Measurements from ENCODE around the gene CD36. TPM values are rescaled to one million over a fixed set of nuclear protein-coding genes. Genes with fewer than 3 reads are reported as not detected.

CD36 gene
- total RNA-seq, result under 1 TPM in 4 of 5 donors, not detected in 1; 0.32 to 0.70 (median 0.42) TPM
- total RNA-seq (2013), result 4.7 TPM
- total RNA-seq, result 0 to 52.4 (median 0.22) reads per million in 29 experiments

DNA sequence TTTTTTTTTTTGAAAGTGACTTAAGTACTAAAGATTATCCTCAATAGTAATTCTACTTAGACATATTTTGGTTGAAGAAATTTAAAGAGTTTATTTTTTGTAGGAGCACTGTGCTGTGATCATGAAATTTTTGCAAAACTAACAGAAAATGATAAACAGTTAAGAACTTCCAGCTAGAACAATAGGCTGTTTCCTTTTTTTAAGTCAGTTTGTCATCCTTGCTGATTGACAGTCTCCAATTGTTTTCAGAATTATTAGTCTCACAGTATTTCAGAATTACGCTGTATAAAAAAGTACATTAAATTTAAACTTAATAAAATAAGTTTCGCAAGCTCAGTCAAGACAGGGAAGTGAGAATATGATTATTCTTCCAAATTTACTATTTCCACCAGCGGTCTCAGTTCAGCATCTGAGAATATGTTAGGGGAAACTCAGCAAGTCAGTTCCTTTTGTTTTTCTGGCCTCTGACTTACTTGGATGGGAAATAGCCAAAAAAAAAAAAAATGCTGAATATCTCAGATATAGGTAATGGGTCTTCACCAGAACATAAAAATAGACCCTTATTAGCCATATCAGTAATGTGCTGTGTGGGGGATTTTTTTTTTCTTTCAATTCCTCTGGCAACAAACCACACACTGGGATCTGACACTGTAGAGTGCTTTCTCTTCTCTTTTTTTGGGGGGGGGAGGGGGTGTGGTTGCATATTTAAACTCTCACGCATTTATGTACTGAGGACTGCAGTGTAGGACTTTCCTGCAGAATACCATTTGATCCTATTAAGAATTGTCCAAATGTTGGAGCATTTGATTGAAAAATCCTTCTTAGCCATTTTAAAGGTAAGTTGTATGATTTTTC lies at the start of gene CD36:
TSS of gene CD36 (plus strand) at position 732 of the 855 bp plus-strand sequence. CDS start 8,099 bp downstream, outside the sequence.
- Histone ChIP-seq H3K27ac (ENCODE audit: low read length) (no peak within 1 kb of the TSS), H3K4me3 (ENCODE audit: control insufficient read depth in 1 of 2, extremely low read depth in 1 of 2, low read length in 1 of 2) (no peak within 1 kb of the TSS), H3K36me3 (ENCODE audit: control insufficient read depth in 2 of 2, extremely low read depth in 1 of 2, insufficient read depth in 1 of 2, low read length in 1 of 2) (no peaks in the 10 kb centered on the region), H3K27me3 (replicated peaks in 1 of 2; ENCODE audit: control insufficient read depth in 2 of 2, extremely low read depth in 1 of 2, insufficient read depth in 2 of 2, low read length in 1 of 2) (no peaks in the 10 kb centered on the region), H3K9me3 (no peaks in the 10 kb centered on the region), H3K4me1 (ENCODE audit: control insufficient read depth in 1 of 2, extremely low read depth in 1 of 2, insufficient read depth in 2 of 2, low read length in 2 of 2) (no peaks in the 10 kb centered on the region)
- Mint-ChIP-seq H3K27ac (no peak within 1 kb of the TSS), H3K27me3 (no peaks in the 10 kb centered on the region), H3K4me1 (no peaks in the 10 kb centered on the region), H3K9me3 (peaks cover 0 to 3% (median 0%) of the 10 kb centered on the region in 3 donors), H3K36me3 (no peaks in the 10 kb centered on the region), H3K4me3 (no peak within 1 kb of the TSS)
- POLR2A ChIA-PET, result no interaction called here
- no peak for ATAC-seq (replicated peaks in 1 of 4)
- CTCF ChIA-PET, result no interaction called here
- WGBS (ENCODE audit: insufficient coverage), result no CpG with 5 or more reads among the region's 4 CpGs
- DNase-seq, result no peak

DNA sequence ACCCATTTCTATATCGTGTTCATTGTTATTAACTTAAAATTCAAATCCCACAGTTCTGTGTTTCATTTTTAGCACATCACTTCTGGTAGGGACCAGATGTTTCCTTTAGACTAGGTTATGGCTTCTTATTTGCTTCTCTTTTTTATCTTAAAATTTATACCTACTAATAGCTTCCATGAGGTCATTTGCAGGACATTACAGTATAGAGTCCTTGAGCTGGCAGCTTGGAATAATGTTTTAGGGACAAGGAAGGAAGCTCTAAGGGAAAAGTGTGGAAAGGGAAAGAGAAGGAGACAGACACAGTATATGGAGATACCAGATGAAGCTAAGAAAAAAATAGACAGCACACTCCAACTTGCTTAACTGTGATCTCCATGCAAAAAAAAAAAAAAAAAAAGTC lies 48.8 kb upstream of the CD36 start:
- DNase-seq (no peak), ATAC-seq (replicated peaks in 1 of 4) (no peak)
- ChIA-PET POLR2A (interaction anchor here in 1 of 2 donors (0.6 kb wide), 1 partner anchor 11 kb away, joined by 5 read pairs; no protein-coding TSS in a partner anchor), CTCF (interaction anchor here in 1 of 2 donors (0.5 to 1.8 kb wide), 3 partner anchors 8 to 528 kb away, joined by 3 to 7 read pairs (median 3); no protein-coding TSS in a partner anchor)
- Histone ChIP-seq H3K4me1 (ENCODE audit: control insufficient read depth in 1 of 2, extremely low read depth in 1 of 2, insufficient read depth in 2 of 2, low read length in 2 of 2) (no peaks in the 10 kb centered on the region), H3K27ac (ENCODE audit: low read length) (no peak overlapping the region), H3K36me3 (ENCODE audit: control insufficient read depth in 2 of 2, extremely low read depth in 1 of 2, insufficient read depth in 1 of 2, low read length in 1 of 2) (no peaks in the 10 kb centered on the region), H3K27me3 (replicated peaks in 1 of 2; ENCODE audit: control insufficient read depth in 2 of 2, extremely low read depth in 1 of 2, insufficient read depth in 2 of 2, low read length in 1 of 2) (no peaks in the 10 kb centered on the region), H3K9me3 (no peaks in the 10 kb centered on the region), H3K4me3 (ENCODE audit: control insufficient read depth in 1 of 2, extremely low read depth in 1 of 2, low read length in 1 of 2) (no peak overlapping the region)
- Mint-ChIP-seq H3K4me1 (no peaks in the 10 kb centered on the region), H3K27me3 (no peaks in the 10 kb centered on the region), H3K4me3 (no peak overlapping the region), H3K27ac (no peak overlapping the region), H3K36me3 (no peaks in the 10 kb centered on the region), H3K9me3 (peaks cover 0 to 6% (median 0%) of the 10 kb centered on the region in 3 donors)
- whole genome bisulfite sequencing (ENCODE audit: insufficient coverage), result no CpG with 5 or more reads among the region's 1 CpG

DNA sequence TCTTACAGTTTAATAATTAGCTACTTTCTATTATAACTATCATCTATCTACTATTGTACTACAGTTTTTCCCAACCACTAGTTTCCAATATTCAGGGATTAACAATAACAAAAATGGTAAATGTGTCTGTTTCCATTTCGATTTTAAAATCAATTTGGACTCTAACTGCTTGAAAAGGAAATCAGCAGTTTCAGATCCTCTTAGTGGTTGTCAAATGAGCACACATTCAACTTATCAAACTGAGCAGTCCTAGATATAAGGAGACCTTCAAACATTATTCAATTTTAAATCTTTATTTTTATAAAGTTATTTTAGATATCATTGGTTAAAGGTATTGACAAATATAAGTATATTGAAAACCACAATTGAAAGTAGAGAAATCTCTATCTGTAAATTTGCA lies 46.8 kb upstream of the CD36 start:
- no CpG with 5 or more reads among the region's 1 CpG for WGBS (ENCODE audit: insufficient coverage)
- CTCF ChIA-PET, result no interaction called here
- H3K4me1 ChIP-seq (ENCODE audit: control insufficient read depth in 1 of 2, extremely low read depth in 1 of 2, insufficient read depth in 2 of 2, low read length in 2 of 2), result no peaks in the 10 kb centered on the region
- Mint-ChIP-seq H3K4me1 (no peaks in the 10 kb centered on the region), H3K27me3 (no peaks in the 10 kb centered on the region), H3K9me3 (peaks cover 0 to 6% (median 0%) of the 10 kb centered on the region in 3 donors), H3K4me3 (no peak overlapping the region), H3K27ac (no peak overlapping the region), H3K36me3 (no peaks in the 10 kb centered on the region)
- H3K9me3 ChIP-seq, result no peaks in the 10 kb centered on the region
- DNase-seq (no peak), ATAC-seq (replicated peaks in 1 of 4) (no peak)
- H3K27me3 ChIP-seq (replicated peaks in 1 of 2; ENCODE audit: control insufficient read depth in 2 of 2, extremely low read depth in 1 of 2, insufficient read depth in 2 of 2, low read length in 1 of 2), result no peaks in the 10 kb centered on the region
- H3K4me3 ChIP-seq (ENCODE audit: control insufficient read depth in 1 of 2, extremely low read depth in 1 of 2, low read length in 1 of 2), result no peak overlapping the region
- no peak overlapping the region for H3K27ac ChIP-seq (ENCODE audit: low read length)
- POLR2A ChIA-PET, result no interaction called here
- no peaks in the 10 kb centered on the region for H3K36me3 ChIP-seq (ENCODE audit: control insufficient read depth in 2 of 2, extremely low read depth in 1 of 2, insufficient read depth in 1 of 2, low read length in 1 of 2)

DNA sequence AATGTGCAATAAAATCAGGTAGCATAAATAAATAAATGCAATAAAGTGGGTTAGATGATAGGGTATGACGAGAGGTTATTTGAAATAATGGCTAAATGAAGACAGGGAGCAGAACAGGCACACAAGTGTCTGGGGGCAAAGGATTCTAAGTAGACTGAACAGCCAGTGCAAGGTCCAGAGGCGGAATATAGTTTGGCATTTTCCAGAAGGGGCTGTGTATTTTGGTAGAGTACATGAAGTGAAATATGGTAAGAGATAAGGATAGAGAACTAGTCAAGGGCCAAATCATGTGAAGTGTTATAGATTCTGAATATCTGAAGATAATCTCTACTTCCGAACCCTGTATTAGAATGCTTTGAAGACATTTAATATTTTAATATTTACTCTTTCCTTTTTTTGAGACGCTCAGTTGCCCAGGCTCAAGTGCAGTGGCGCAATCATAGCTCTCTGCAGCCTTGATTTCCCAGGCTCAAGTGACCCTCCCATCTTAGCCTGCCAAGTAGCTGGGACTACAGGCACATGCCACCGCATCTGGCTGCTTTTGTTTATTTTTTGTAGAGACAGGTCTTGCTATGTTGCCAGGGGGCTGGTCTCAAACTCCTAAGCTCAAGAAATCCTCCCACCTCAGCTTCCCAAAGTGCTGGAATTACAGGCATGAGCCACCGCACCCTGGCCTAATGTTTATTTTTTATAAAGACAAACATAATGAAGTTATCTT lies 44.4 kb upstream of the CD36 start:
- DNase-seq, result no peak
- ChIA-PET CTCF (no interaction called here), POLR2A (no interaction called here)
- Histone ChIP-seq H3K4me1 (ENCODE audit: control insufficient read depth in 1 of 2, extremely low read depth in 1 of 2, insufficient read depth in 2 of 2, low read length in 2 of 2) (no peaks in the 10 kb centered on the region), H3K27ac (ENCODE audit: low read length) (no peak overlapping the region), H3K4me3 (ENCODE audit: control insufficient read depth in 1 of 2, extremely low read depth in 1 of 2, low read length in 1 of 2) (no peak overlapping the region), H3K27me3 (replicated peaks in 1 of 2; ENCODE audit: control insufficient read depth in 2 of 2, extremely low read depth in 1 of 2, insufficient read depth in 2 of 2, low read length in 1 of 2) (no peaks in the 10 kb centered on the region), H3K9me3 (no peaks in the 10 kb centered on the region), H3K36me3 (ENCODE audit: control insufficient read depth in 2 of 2, extremely low read depth in 1 of 2, insufficient read depth in 1 of 2, low read length in 1 of 2) (no peaks in the 10 kb centered on the region)
- Mint-ChIP-seq H3K9me3 (no peaks in the 10 kb centered on the region), H3K4me1 (no peaks in the 10 kb centered on the region), H3K4me3 (no peak overlapping the region), H3K27me3 (no peaks in the 10 kb centered on the region), H3K36me3 (no peaks in the 10 kb centered on the region), H3K27ac (no peak overlapping the region)
- ATAC-seq (replicated peaks in 1 of 4), result no peak
- WGBS (ENCODE audit: insufficient coverage), result 78% methylated on average over 2 of the region's 7 CpGs

DNA sequence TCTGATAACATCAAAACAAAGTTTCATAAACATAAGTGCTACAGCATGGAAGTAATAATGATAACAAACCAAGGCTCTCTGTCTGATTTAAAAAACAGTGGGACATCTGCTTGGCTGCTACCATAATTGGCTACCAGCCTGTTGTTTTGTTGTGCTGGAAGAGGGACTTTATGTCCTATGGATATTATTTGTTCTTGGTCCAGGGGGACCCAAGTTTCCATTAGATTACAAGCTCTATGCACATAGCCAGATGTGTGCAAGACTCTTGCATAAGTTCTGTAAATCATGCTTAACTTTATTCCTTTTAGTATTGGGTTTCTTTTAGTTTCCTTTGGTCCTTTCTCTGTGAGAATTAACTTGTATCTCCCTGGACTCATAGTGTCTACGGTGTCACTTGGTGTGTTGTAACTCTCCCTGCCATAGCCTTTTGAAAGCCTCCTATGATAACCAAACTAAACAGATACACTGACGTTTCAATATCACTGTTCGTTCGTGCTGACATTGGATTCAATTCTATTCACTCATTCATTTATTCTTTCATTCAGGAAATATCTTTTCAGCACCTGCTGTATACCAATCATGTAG lies 41.4 kb upstream of the CD36 start:
- ATAC-seq (replicated peaks in 1 of 4) (no peak), DNase-seq (no peak)
- ChIA-PET CTCF (interaction anchor here in 1 of 2 donors (1.1 kb wide), 1 partner anchor 8 kb away, joined by 3 read pairs; no protein-coding TSS in a partner anchor), POLR2A (no interaction called here)
- Histone ChIP-seq H3K4me1 (ENCODE audit: control insufficient read depth in 1 of 2, extremely low read depth in 1 of 2, insufficient read depth in 2 of 2, low read length in 2 of 2) (no peaks in the 10 kb centered on the region), H3K27ac (ENCODE audit: low read length) (no peak overlapping the region), H3K36me3 (ENCODE audit: control insufficient read depth in 2 of 2, extremely low read depth in 1 of 2, insufficient read depth in 1 of 2, low read length in 1 of 2) (no peaks in the 10 kb centered on the region), H3K27me3 (replicated peaks in 1 of 2; ENCODE audit: control insufficient read depth in 2 of 2, extremely low read depth in 1 of 2, insufficient read depth in 2 of 2, low read length in 1 of 2) (no peaks in the 10 kb centered on the region), H3K9me3 (no peaks in the 10 kb centered on the region), H3K4me3 (ENCODE audit: control insufficient read depth in 1 of 2, extremely low read depth in 1 of 2, low read length in 1 of 2) (no peak overlapping the region)
- Mint-ChIP-seq H3K36me3 (no peaks in the 10 kb centered on the region), H3K9me3 (no peaks in the 10 kb centered on the region), H3K4me1 (no peaks in the 10 kb centered on the region), H3K27me3 (no peaks in the 10 kb centered on the region), H3K27ac (no peak overlapping the region), H3K4me3 (no peak overlapping the region)
- 100% methylated on average over 1 of the region's 4 CpGs for WGBS (ENCODE audit: insufficient coverage)

DNA sequence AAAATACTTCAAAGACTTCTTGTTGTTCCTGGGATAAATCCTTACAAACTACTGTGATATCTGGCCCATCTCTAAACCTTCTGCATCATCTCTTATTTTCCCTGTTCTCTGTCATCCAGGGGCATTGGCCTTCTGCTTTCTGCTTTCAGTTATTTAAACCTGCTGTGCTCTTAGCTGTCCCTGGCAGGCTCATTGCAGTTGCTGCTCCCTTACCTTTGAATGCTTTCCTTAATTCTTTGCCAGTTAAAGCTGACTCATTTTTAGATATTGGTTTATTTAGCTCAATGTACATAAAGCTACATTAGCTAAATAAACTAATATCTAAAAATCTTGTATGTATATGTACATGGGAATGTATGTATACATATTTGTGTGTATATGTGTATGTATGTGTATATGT lies 40.6 kb upstream of the CD36 start:
- Mint-ChIP-seq H3K27me3 (no peaks in the 10 kb centered on the region), H3K36me3 (no peaks in the 10 kb centered on the region), H3K4me3 (no peak overlapping the region), H3K27ac (no peak overlapping the region), H3K4me1 (no peaks in the 10 kb centered on the region), H3K9me3 (no peaks in the 10 kb centered on the region)
- ATAC-seq (replicated peaks in 1 of 4) (no peak), DNase-seq (no peak)
- ChIA-PET POLR2A (no interaction called here), CTCF (interaction anchor here in 1 of 2 donors (1.1 kb wide), 1 partner anchor 9 kb away, joined by 3 read pairs; no protein-coding TSS in a partner anchor)
- Histone ChIP-seq H3K27me3 (replicated peaks in 1 of 2; ENCODE audit: control insufficient read depth in 2 of 2, extremely low read depth in 1 of 2, insufficient read depth in 2 of 2, low read length in 1 of 2) (no peaks in the 10 kb centered on the region), H3K9me3 (no peaks in the 10 kb centered on the region), H3K4me1 (ENCODE audit: control insufficient read depth in 1 of 2, extremely low read depth in 1 of 2, insufficient read depth in 2 of 2, low read length in 2 of 2) (no peaks in the 10 kb centered on the region), H3K36me3 (ENCODE audit: control insufficient read depth in 2 of 2, extremely low read depth in 1 of 2, insufficient read depth in 1 of 2, low read length in 1 of 2) (no peaks in the 10 kb centered on the region), H3K27ac (ENCODE audit: low read length) (no peak overlapping the region), H3K4me3 (ENCODE audit: control insufficient read depth in 1 of 2, extremely low read depth in 1 of 2, low read length in 1 of 2) (no peak overlapping the region)
